ENCODE measurements around the gene LSM4.

LSM4 gene

GRCh38 chr19:18257503-18258470 lies 65.1 kb downstream of the LSM4 start:
- DNase-seq (ENCODE audit: low read depth, low spot score), result no peak
- Histone ChIP-seq H3K9me3 (ENCODE audit: insufficient read depth, low read length) (no peaks in the 10 kb centered on the region), H3K4me3 (ENCODE audit: insufficient read length, low read depth) (no peak overlapping the region), H3K27me3 (ENCODE audit: insufficient read depth, insufficient read length) (peaks cover 56% of the 10 kb centered on the region), H3K9ac (ENCODE audit: insufficient read length, low read depth) (no peak overlapping the region), H3K36me3 (ENCODE audit: insufficient read depth, insufficient read length, low read length) (no peaks in the 10 kb centered on the region), H3K4me1 (ENCODE audit: insufficient read depth, insufficient read length) (peaks cover 12% of the 10 kb centered on the region)
- TF ChIP-seq ZNF274 (IDR thresholded peaks at IDR 0.05; ENCODE audit: low read depth, low read length) (no peak), YY1 (IDR thresholded peaks at IDR 0.05; ENCODE audit: insufficient read depth, insufficient read length) (no peak), SUZ12 (IDR thresholded peaks at IDR 0.05; ENCODE audit: extremely low read depth, insufficient read depth, insufficient read length) (no peak)
